Panc1 (cell line): ENCODE measurements around the gene COL4A2. TPM values are rescaled to one million over a fixed set of nuclear protein-coding genes. Genes with fewer than 3 reads are reported as not detected.

ENCODE experiments used
- ATAC-seq: fragments of 200-7000 bp; cut with Tn5 transposase; 2 replicates; pipeline ENCODE4 v1.9.1; 2020; ENCODE audit warnings: mild to moderate bottlenecking, moderate library complexity
- BruUV-seq: library from RNA; stranded (reverse); fragments of 400-500 nt; replicated peaks from 2 replicates; lab custom pipeline; 2021; lab: Mats Ljungman, UMichigan
- CTCF ChIA-PET: fragments of 300-600 bp; sonication (Branson Sonifier 250); formaldehyde crosslinking; loops from one replicate; lab custom pipeline; 2022; ENCODE audit warnings: antibody characterized with exemption; lab: Charles Lee
- POLR2A ChIA-PET: fragments of 300-600 bp; sonication (Branson Sonifier 250); formaldehyde crosslinking; loops from one replicate; lab custom pipeline; 2022; ENCODE audit warnings: antibody characterized with exemption; lab: Charles Lee
- DNase-seq: peaks from one replicate; pipeline ENCODE4 v3.0.0-alpha.2; 2010; ENCODE audit warnings: low read depth, low spot score
- H3K27ac ChIP-seq: 2 replicates; pipeline ENCODE4 v1.5.1; 2011; ENCODE audit warnings: mild to moderate bottlenecking, low read length, inconsistent platforms
- H3K27me3 ChIP-seq: fragments of 200-500 bp; sonication (Bioruptor generic); 2 replicates; pipeline ENCODE4 v1.6.0; 2014; ENCODE audit warnings: low read length, inconsistent platforms; ENCODE audit not compliant: control insufficient read depth, insufficient read depth
- H3K36me3 ChIP-seq: fragments of 200-500 bp; sonication (Bioruptor generic); 2 replicates; pipeline ENCODE4 v1.5.1; 2014; ENCODE audit warnings: inconsistent platforms, mild to moderate bottlenecking, low read length, moderate library complexity; ENCODE audit not compliant: control insufficient read depth, insufficient read depth
- H3K4me1 ChIP-seq: 2 replicates; pipeline ENCODE4 v1.5.1; 2011; ENCODE audit warnings: inconsistent platforms, mild to moderate bottlenecking, low read length, moderate library complexity; ENCODE audit not compliant: control insufficient read depth, insufficient read depth
- H3K4me3 ChIP-seq, 2 experiments: 2 replicates each; pipeline ENCODE4 v1.5.1; 2011 to 2012; ENCODE audit warnings: low read depth in 2 of 2, low read length in 2 of 2, mild to moderate bottlenecking in 2 of 2, inconsistent platforms in 1 of 2, moderate library complexity in 1 of 2
- H3K9me3 ChIP-seq: fragments of 200-500 bp; sonication (Bioruptor generic); 2 replicates; pipeline ENCODE4 v1.5.1; 2014; ENCODE audit warnings: low read depth, mild to moderate bottlenecking, inconsistent platforms, low read length, moderate library complexity; ENCODE audit not compliant: control insufficient read depth, insufficient read depth
- POLR2AphosphoS5 ChIP-seq: IDR thresholded peaks from 2 replicates; pipeline ENCODE4 v1.6.1; 2012; ENCODE audit warnings: mild to moderate bottlenecking, low read depth, low read length, moderate library complexity
- REST ChIP-seq, 2 experiments: IDR thresholded peaks; 2 replicates each; pipeline ENCODE4 v1.6.1; 2011 to 2012; ENCODE audit warnings: low read depth in 2 of 2, control low read depth in 1 of 2, low read length in 1 of 2, mild to moderate bottlenecking in 1 of 2, moderate library complexity in 1 of 2; ENCODE audit not compliant: insufficient read depth in 1 of 2
- SIN3A ChIP-seq: IDR thresholded peaks from 2 replicates; pipeline ENCODE4 v1.6.1; 2012; ENCODE audit warnings: low read depth, mild to moderate bottlenecking, low read length, moderate library complexity, borderline replicate concordance; ENCODE audit not compliant: insufficient read depth
- TCF7L2 ChIP-seq: IDR thresholded peaks from 2 replicates; pipeline ENCODE4 v1.6.1; 2011; ENCODE audit warnings: mild to moderate bottlenecking, low read depth, low read length, inconsistent platforms
- in situ Hi-C: cut with HindIII; loops from 2 replicates; pipeline ENCODE4 v1.10.0; 2016; ENCODE audit warnings: low sequenced_read_pairs, low pct_unique_long_range_greater_than_20kb
- intact Hi-C: fragments of 100-400 bp; cut with micrococcal nuclease; formaldehyde crosslinking; loops from one replicate; pipeline ENCODE4 v1.10.0; 2022; ENCODE audit not compliant: unreplicated experiment
- total RNA-seq: library from RNA; stranded (reverse); gene quantifications from one replicate; pipeline ENCODE4 v1.2.1, GENCODE V29; 2021; ENCODE audit not compliant: unreplicated experiment
- TF ChIP-seq, protein P1 (sequence below): fragments of 450-650 bp; IDR thresholded peaks from 2 replicates; pipeline ENCODE4 v1.5.1; 2017; ENCODE audit warnings: mild to moderate bottlenecking

COL4A2 gene
- total RNA-seq, 1 experiment from 2014 or later: 3.0 TPM

GRCh38 chr13:110366733-110367132, 59.6 kb downstream of the COL4A2 start:
- ATAC-seq (no peak), DNase-seq (no peak)
- no TSS peak for BruUV-seq
- Histone ChIP-seq H3K27me3 (no peaks in the 10 kb centered on the region), H3K9me3 (no peaks in the 10 kb centered on the region), H3K27ac (no peak overlapping the region), H3K4me3 (no peak overlapping the region), H3K4me1 (no peaks in the 10 kb centered on the region), H3K36me3 (no peaks in the 10 kb centered on the region)
- ChIA-PET POLR2A (no interaction called here), CTCF (no interaction called here)
- in situ Hi-C loops: no loop called here
- intact Hi-C loops: no loop called here
- no peak for TF ChIP-seq POLR2AphosphoS5
- TF ChIP-seq, protein P1, sequence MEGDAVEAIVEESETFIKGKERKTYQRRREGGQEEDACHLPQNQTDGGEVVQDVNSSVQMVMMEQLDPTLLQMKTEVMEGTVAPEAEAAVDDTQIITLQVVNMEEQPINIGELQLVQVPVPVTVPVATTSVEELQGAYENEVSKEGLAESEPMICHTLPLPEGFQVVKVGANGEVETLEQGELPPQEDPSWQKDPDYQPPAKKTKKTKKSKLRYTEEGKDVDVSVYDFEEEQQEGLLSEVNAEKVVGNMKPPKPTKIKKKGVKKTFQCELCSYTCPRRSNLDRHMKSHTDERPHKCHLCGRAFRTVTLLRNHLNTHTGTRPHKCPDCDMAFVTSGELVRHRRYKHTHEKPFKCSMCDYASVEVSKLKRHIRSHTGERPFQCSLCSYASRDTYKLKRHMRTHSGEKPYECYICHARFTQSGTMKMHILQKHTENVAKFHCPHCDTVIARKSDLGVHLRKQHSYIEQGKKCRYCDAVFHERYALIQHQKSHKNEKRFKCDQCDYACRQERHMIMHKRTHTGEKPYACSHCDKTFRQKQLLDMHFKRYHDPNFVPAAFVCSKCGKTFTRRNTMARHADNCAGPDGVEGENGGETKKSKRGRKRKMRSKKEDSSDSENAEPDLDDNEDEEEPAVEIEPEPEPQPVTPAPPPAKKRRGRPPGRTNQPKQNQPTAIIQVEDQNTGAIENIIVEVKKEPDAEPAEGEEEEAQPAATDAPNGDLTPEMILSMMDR: no peak
- TF ChIP-seq REST (IDR thresholded peaks at IDR 0.05; ENCODE audit: insufficient read depth in 1 of 2, low read depth in 2 of 2, low read length in 1 of 2): no peak
- no peak for TF ChIP-seq SIN3A
- TF ChIP-seq TCF7L2: no peak

DNA sequence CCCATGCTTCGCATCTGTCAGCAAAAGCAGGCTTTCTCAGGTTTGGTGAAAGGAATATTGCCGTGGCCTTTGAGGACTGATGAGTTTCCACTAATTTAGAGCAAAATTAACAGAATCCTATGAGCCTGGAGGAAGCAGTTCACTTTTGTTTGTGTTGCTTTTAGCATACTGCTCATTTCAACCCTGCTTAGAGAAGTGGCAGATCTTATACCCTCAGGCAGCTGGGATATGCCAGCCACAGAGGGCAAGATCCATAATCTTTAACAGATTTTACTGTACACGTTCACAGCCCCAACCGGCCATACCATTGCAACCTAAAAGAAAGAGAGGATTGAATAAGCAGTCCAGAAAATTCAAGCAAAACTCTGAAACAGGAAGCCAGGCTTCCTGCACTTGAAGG, 60.5 kb downstream of the COL4A2 start:
- in situ Hi-C loops (no loop called here), intact Hi-C loops (no loop called here)
- TF ChIP-seq, protein P1: no peak
- TF ChIP-seq POLR2AphosphoS5: no peak
- no peak for TF ChIP-seq REST (IDR thresholded peaks at IDR 0.05; ENCODE audit: insufficient read depth in 1 of 2, low read depth in 2 of 2, low read length in 1 of 2)
- TF ChIP-seq TCF7L2: no peak
- no peak for TF ChIP-seq SIN3A
- H3K27me3 ChIP-seq: no peaks in the 10 kb centered on the region; the same call in 1 of the 2 replicates
- ChIA-PET POLR2A (no interaction called here), CTCF (no interaction called here)
- DNase-seq (no peak), ATAC-seq (no peak)
- H3K9me3 ChIP-seq: no peaks in the 10 kb centered on the region
- H3K27ac ChIP-seq: no peak overlapping the region
- BruUV-seq: no TSS peak
- H3K36me3 ChIP-seq: no peaks in the 10 kb centered on the region
- H3K4me1 ChIP-seq: no peaks in the 10 kb centered on the region
- H3K4me3 ChIP-seq: no peak overlapping the region
